Raji (cell line): ENCODE data around the gene KLK10.

Experiments used
- POLR2A ChIP-seq: IDR thresholded peaks from 2 replicates; pipeline ENCODE4 v1.6.1; 2011; ENCODE audit warnings: low read depth, low read length, control low read depth; ENCODE audit not compliant: insufficient read depth

The KLK10 gene, protein sequence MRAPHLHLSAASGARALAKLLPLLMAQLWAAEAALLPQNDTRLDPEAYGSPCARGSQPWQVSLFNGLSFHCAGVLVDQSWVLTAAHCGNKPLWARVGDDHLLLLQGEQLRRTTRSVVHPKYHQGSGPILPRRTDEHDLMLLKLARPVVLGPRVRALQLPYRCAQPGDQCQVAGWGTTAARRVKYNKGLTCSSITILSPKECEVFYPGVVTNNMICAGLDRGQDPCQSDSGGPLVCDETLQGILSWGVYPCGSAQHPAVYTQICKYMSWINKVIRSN

DNA sequence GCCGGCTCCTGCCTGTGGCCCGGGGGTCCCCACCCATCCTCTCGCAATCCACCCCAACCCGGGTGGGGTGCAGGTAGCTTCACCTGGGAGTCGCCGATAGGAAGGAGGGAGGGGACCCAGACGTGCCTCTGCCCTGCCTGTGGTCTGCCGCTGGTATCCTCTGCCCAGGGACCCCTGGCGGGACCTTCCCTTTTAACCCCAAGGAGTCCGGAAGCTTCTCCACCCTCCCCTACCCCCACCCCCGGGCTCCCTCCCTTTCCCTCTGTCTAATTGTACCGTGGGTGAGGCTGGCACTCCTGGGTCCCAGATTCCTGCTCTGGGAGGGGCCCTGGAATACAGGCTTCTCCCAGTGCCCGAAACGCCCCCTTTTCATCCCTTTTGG is at the start of gene KLK10:
TSS of gene KLK10 (minus strand) at position 166 of the 382 bp plus-strand sequence. CDS start 579 bp downstream, outside the sequence.
- TF ChIP-seq POLR2A: no peak

DNA sequence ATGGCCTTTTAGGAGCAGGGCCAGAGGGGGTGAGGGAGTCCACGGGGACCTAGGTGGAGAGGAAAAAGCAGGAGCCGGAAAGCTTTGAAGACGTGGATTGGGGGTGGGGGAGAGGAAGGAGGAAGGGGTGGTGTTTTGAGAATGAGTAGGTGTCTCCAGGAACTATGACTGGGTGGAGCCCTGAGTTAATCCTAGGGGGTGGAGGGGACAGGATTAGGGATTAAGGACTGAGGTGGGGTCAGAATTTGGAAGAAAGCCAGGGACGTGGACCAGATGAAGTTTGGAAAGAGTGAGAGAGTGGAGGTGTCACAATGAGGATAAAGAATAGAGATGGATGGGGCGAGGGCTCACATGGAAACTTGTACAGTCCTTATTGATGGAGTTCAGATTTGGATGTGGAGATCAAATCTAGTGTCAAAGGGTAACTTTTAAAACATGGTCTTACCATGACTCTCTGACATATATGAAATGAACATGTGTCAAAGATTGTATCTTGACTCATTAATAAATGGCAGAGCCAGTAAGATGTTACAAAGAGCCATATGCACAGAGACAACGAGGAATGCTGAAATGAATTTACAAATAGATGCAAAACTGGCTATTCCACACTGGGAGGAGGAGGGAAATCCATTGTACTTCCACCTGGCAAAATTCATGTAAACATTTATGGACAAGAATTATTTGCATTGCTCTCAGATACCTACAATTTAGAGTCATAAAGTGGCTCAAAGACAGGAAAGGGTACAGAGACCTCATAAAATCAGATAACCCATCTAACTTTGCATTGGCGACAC is 47.1 kb upstream of the KLK10 start:
- TF ChIP-seq POLR2A: no peak

DNA sequence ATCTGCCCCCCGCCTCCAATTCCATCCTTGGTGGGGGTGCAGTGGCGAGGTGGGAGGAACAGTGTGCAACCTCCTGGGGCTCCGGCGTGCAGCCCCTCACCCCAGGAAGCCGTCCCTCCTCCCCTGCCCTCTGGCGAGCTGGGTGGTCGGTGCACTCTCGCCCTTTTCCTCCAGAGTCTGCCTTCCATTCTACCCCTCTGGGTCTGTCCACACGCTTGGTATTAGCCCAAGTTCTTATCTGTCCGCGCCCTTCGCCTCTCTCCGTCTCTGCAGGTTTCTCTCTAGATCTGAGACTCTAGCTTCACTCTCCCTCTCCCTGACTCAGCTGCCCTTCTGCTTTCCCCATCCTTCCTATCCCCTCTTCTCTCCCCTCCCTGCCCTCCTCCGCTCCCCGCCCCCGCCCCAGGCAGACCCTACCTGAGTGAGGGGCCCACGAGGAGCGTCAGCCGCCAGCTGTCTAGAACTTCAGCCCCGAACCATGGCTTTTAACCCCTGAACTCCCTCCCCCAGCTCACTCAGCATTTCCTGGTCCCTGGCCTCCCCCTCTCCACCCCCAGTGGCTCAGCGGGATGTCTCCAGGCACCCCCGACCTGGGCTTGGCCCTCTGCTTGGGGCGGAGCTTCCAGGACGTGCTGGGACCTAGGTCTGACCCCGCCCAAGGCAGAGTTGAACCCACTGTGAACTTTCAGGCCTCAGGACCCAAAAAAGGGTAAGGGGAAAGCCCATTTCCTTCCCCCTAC is 45.9 kb upstream of the KLK10 start:
- TF ChIP-seq POLR2A: no peak

DNA sequence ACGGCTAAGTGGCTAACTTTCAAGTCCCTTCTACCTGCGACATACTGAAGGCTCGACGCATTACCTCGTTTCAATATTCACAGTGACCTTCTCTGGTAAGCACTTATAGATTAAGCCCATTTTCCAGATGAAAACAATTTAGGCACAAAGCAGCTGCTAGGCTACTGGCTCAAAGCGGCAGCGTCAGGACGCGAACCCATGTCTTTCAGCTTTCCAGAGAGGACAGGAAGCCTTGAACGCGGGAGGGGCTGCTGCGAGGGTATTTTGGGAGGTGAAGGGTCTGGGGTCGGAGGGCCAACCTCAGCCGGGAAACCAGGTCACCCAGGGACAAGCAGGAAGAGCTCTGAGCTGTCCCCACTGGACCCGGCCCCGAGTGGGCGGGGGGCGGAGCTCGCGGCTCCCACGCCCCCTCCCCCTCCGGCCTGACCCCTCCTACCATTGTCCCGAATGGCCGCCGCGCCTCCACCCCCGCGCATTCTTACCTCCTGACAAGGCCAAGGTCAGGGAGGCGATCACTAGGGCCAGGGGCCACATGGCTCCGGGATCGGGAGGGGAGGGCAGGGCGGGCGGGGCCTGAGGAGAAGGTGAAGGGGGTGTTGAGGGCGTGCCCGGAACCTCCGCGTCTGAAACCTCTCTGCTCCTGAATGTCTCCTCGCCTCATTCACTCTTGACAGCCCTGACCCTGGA is 45.2 kb upstream of the KLK10 start, which contains the start of gene KLK13:
TSS of gene KLK13 (minus strand) at position 559 of the 687 bp plus-strand sequence. CDS start at position 534, 25 bp downstream.
- no peak for TF ChIP-seq POLR2A

DNA sequence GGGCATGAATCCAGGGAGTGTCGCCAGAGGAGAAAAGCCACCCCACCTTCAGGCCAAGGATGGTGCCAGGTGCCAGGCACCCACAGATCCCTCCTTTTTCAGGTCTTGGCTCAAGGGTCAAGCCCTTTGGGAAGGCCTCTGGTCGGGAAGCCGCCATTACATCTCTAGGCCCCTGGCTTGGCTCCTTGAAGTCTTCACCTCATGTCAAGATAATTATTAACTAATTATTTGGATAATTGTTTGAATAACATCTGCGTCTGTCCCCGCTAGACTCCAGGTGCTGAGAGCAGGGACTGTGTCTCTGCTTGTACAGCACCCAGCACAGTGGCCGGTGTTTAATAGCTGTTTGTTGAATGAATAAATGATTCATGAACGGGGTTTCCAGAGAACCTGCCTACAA is 44.2 kb upstream of the KLK10 start:
- TF ChIP-seq POLR2A: no peak

DNA sequence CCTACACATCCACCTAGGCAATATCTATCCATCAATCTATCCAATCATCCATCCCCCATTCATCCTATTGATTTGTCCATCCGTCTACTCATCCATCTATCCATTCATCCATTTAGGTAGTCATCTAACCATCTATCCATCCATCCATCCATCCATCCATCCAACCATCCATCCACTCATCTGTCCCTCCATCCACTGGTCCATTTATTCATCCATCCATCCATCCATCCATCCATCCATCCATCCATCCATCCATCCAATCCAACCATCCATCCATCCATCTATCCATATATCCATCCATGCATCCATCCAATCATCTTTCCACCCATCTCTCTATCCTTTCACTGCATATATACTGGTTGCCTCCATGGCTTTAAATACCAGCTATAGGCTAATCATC is 41.5 kb upstream of the KLK10 start:
- no peak for TF ChIP-seq POLR2A

GRCh38 chr19:51060336-51060735 is 40.8 kb upstream of the KLK10 start:
- no peak for TF ChIP-seq POLR2A

- no peak for TF ChIP-seq POLR2A
Observed at GRCh38 chr19:51059715-51060114, 40.2 kb upstream of the KLK10 start.

- TF ChIP-seq POLR2A: no peak
Observed at GRCh38 chr19:51055866-51056265, 36.4 kb upstream of the KLK10 start.

DNA sequence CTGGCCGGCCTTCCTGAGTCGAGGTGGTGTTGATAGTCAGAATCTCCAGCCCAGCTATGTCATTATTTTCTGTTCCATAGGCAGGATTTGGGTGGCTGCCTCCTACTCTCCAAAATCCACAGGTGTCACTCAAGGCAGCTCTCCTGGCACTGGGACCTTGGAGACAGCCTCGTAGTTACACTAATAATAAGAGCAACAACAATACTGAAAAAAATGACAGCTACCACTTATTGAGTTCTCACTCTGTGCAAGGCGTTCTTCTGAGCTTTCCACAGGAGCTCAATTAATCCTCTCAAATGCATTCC is 27.5 kb upstream of the KLK10 start:
- TF ChIP-seq POLR2A: no peak

DNA sequence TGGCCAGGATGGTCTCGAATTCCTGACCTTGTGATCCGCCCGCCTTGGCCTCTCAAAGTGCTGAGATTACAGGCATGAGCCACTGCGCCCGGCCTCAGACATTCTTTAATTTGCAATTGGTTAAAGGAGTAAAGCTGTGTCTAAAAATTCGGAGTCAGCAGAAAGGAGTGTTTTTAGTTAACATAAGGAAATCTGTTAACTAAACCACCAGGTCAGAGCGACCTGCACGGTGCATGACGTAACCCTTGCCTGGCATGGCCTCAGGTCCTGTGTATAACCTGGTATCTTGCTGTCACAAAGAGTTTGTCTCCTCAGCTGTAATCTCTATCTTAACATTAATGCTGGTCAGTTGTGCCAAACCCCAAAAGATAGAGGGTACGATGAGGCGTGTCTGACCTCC is 24.8 kb upstream of the KLK10 start:
- no peak for TF ChIP-seq POLR2A

DNA sequence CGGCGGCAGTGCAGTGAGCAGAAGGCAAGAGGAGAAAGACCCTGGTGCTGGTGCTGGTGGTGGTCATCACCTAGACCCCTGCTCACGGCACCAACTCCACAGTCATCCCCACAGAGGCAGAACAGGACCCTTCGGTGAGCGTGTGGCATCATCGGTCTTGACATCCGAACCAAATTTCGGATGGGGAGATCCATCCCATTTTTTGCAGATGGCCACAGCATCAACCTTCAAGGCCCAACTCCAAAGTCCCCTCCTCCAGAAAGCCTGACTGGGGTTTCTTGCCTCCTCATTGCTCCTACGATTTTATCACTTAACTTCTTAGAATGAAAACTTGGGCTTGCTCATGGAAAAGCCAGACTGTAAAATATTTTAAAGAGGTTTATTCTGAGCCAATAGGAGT is 24.0 kb upstream of the KLK10 start:
- TF ChIP-seq POLR2A: no peak

GRCh38 chr19:51040151-51040550 is 20.6 kb upstream of the KLK10 start:
- no peak for TF ChIP-seq POLR2A

DNA sequence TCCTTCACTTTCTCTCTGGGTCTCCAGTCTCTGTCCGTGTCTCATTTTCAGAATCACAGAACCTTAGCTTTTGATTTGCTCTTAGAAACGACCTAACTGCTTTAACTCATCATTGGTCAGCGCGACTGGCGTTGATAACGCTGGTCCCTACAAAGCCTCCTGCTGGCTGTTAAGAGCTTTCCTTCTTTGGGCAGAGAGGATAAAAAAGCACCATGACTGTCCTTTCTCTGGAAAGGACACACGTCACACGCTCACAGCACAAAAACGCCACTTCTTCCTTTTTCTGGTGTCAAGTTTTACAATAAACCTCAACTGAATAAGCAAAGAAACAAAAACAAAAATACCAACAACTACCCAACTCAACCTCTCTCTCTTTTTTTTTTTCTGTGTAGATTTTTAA is 17.0 kb upstream of the KLK10 start:
- no peak for TF ChIP-seq POLR2A

DNA sequence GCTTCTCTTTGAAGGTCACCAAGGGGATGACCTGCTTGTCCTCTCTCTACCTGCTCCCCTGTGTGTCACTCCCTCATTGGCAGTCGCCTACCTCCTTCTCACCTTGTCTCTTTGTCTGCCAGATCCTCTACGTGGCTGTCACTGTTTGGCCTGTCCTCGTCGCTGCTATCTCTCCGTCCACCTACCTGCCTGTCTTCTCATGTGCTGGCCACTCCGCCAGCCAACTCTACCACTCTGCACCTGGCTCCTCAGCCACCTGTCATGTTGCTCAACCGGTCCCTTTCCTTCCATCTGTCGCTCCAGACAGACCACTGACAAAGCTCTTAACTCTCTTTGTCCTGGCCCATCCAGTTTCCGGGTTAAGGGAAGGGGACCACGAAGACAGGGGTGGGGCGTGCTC is 15.2 kb upstream of the KLK10 start, which contains the start of gene KLK12:
TSS of gene KLK12 (minus strand) at position 299 of the 400 bp plus-strand sequence. CDS start 381 bp downstream, outside the sequence.
- TF ChIP-seq POLR2A: no peak
